Measurements from ENCODE around the gene DHH.

DNA sequence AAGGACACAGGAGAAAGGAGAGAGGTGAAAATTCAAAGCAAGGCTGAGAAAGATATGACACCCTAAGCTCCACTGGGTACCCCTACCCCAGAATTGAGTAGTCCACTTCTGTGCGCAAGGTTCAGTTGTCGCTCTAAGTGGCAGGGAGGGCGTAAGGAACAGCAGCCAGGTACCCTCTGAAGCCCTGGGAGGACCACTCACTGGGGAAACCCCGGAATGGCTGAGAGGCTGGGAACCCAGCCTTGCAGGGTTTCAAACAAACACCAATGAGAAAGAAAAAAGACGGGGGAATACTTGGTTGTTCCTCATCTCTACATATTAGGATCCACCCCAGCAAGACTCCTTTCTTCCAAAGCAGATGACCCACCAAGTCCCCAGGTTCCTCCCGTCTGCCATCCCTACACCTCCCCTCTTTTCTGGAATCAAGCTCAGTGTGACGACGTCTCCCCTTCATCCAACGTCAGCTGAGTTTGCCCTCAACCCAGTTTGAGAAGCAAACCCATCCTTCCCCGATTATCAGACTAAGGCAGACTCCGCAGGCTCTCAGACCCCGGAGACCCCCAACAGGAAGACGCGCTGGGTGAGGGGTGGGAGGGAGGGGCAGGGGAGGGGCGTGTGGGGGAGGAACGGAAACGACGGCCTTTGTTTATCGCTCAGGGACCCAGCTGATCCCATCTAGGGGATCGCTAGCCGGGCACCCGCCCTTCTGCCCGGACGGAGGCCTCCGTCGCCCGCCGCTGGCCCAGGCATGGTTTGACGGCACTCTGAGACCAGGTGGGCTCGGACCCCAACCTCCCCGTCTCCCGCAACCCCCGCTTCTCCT is 15.3 kb upstream of the DHH start:
- TF ChIP-seq CTCF (IDR thresholded peaks at IDR 0.05; ENCODE audit: extremely low read depth in 1 of 2, insufficient read depth in 1 of 2, low read depth in 1 of 2, low read length in 2 of 2) = no peak
- TF ChIP-seq MAX (IDR thresholded peaks at IDR 0.05; ENCODE audit: insufficient read depth, insufficient read length) = no peak
- no peak for TF ChIP-seq EZH2 (IDR thresholded peaks at IDR 0.05; ENCODE audit: borderline replicate concordance, low read depth, low read length, severe bottlenecking)
- TF ChIP-seq JUN (IDR thresholded peaks at IDR 0.05; ENCODE audit: borderline replicate concordance, insufficient read depth, insufficient read length, low read depth) = no peak
- TF ChIP-seq GATA2 (IDR thresholded peaks at IDR 0.05; ENCODE audit: insufficient read depth, insufficient read length, low read depth, low read length) = no peak
- no peak for TF ChIP-seq MYC (IDR thresholded peaks at IDR 0.05; ENCODE audit: low read depth, low read length)
- no peak for TF ChIP-seq POLR2A (IDR thresholded peaks at IDR 0.05; ENCODE audit: low read depth, low read length)
- no peak for TF ChIP-seq POLR2AphosphoS5 (IDR thresholded peaks at IDR 0.05; ENCODE audit: insufficient read depth, low read depth, low read length)
- TF ChIP-seq FOS (IDR thresholded peaks at IDR 0.05; ENCODE audit: borderline replicate concordance, insufficient read depth, low read length) = no peak

Measured in endothelial cell of umbilical vein (primary cell).